Psoas muscle (tissue), 8 donors: ENCODE data around the gene UNC5B. TPM values are rescaled to one million over a fixed set of nuclear protein-coding genes. Genes with fewer than 3 reads are reported as not detected.

ENCODE experiments used
- ATAC-seq, 4 donors: fragments of 200-7000 bp; cut with Tn5 transposase; one replicate each; pipeline ENCODE4 v1.9.1; 2020; ENCODE audit warnings: moderate library complexity in 3 of 4, mild to moderate bottlenecking in 2 of 4
- DNase-seq, 2 donors: peaks; one replicate each; pipeline ENCODE4 v3.0.0-alpha.2; 2020
- H3K27ac ChIP-seq: fragments of 200-600 bp; one replicate; pipeline ENCODE4 v1.8.0; 2022
- H3K27me3 ChIP-seq, 3 donors: fragments of 200-600 bp in 1 of 3; one replicate each; pipeline versions ENCODE4 v1.6.1 to v1.8.0; 2013 to 2022; ENCODE audit warnings: low read length in 2 of 3, mild to moderate bottlenecking in 2 of 3, moderate library complexity in 1 of 3; ENCODE audit not compliant: insufficient read depth in 3 of 3
- H3K36me3 ChIP-seq, 2 donors: fragments of 200-600 bp in 1 of 2; one replicate each; pipeline versions ENCODE4 v1.6.1 to v1.8.0; 2013 to 2022; ENCODE audit warnings: low read depth in 1 of 2, mild to moderate bottlenecking in 1 of 2, moderate library complexity in 1 of 2; ENCODE audit not compliant: insufficient read depth in 1 of 2
- H3K4me1 ChIP-seq: fragments of 200-600 bp; one replicate; pipeline ENCODE4 v1.8.0; 2022
- H3K4me3 ChIP-seq: fragments of 200-600 bp; one replicate; pipeline ENCODE4 v1.8.0; 2022; ENCODE audit warnings: mild to moderate bottlenecking
- H3K9me3 ChIP-seq: fragments of 200-600 bp; one replicate; pipeline ENCODE4 v1.8.0; 2022
- WGBS, 3 donors: extraction: QIAGEN DNeasy Blood & Tissue Kit; methylation state at CpG; one replicate each; pipeline versions ENCODE4 v1.1.6 to v1.1.7; 2013; 5-methylcytosine and 5-hydroxymethylcytosine counted together
- intact Hi-C, 2 donors: fragments of 100-400 bp; cut with DNase I; formaldehyde crosslinking; loops; one replicate each; pipeline versions ENCODE4 v1.11.0 to v1.14.2; 2022
- polyA plus RNA-seq, 3 donors: library from polyadenylated mRNA; stranded (reverse); fragments of 200-250 nt; gene quantifications; one replicate each; pipeline ENCODE4 v1.2.3, GENCODE V29; 2013
- total RNA-seq, 4 donors: library from RNA; stranded (reverse); fragmentation: NEBNext Ultra II Directional in 2 of 4; extraction: Animal tissue kit (Norgen Biotek cat#: 25700) in 2 of 4; gene quantifications; one replicate each; pipeline versions ENCODE4 v1.2.1 to v1.2.4, GENCODE V29; 2021 to 2023
- TF ChIP-seq, protein P1 (sequence below): fragments of 200-600 bp; IDR thresholded peaks from one replicate; pipeline ENCODE4 v1.8.0; 2022; ENCODE audit warnings: antibody characterized with exemption
- donor health status: healthy with polysubstance abuse.
- donor health status: DM: no; HTN: no; CAD: no; lungs with moderate emphysema.
- donor health status: Bipolar disorder and iron deficiency.
- donor health status: healthy.
- donor health status: DM: yes; HTN: yes; CAD: no.
- donor health status: DM: no; HTN: no; CAD: no.
- donor health status: DM: no; HTN: no; CAD: no.
- donor health status: DM: yes; HTN: yes; CAD: no.

Gene UNC5B
- total and polyA plus RNA-seq, 7 donors = 0.65 to 5.7 (median 1.3) TPM

DNA sequence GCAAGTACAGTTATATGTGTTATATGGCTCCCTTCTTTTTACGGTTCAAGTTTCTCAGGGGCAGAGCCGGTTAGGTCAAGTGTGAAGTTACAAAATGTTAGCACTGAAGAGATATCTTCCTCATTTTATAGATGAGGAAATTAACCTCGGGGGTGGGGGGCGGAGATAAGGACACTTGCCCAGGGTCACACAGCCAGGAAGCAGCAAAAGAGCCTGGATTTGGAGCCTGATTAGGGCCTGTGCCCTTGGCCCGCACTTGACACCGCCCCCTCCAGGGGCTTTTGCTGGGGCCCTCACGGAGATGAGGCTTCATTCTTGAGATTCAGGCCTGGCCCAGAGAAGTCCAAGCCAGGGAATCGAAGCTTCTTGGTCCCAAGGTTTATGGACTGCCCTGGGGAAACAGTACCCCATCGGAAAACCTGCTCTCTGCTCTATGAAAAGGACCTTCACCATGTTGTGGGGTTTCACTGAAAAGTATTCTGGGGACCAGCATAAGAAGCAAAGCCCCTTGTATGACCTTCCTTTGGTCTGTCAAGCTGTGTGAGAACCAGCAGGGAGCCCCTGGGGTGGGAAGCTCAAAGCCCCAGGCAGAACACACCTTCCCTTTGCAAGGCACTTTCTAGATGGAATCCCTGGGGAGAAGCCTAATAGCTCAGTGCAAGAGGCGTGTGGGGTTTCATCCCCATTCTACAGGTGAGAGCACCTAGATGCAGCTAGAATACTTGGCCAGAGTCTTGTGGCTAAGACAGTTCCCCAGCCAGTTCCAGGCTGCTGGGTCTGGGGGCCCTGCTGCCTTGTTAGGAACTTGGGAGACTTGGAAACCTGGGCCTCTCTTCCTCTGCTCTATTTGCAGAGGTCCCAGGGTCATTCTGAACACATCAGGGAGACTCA is 21.9 kb downstream of the UNC5B start:
- Histone ChIP-seq H3K4me1 (peaks cover 37% of the 10 kb centered on the region), H3K4me3 (no peak overlapping the region), H3K9me3 (no peaks in the 10 kb centered on the region), H3K27ac (no peak overlapping the region), H3K36me3 (no peaks in the 10 kb centered on the region), H3K27me3 (peaks cover 0 to 2% (median 0%) of the 10 kb centered on the region in 3 donors)
- DNase-seq (no peak), ATAC-seq (no peak)
- intact Hi-C loops = no loop called here
- TF ChIP-seq, protein P1, sequence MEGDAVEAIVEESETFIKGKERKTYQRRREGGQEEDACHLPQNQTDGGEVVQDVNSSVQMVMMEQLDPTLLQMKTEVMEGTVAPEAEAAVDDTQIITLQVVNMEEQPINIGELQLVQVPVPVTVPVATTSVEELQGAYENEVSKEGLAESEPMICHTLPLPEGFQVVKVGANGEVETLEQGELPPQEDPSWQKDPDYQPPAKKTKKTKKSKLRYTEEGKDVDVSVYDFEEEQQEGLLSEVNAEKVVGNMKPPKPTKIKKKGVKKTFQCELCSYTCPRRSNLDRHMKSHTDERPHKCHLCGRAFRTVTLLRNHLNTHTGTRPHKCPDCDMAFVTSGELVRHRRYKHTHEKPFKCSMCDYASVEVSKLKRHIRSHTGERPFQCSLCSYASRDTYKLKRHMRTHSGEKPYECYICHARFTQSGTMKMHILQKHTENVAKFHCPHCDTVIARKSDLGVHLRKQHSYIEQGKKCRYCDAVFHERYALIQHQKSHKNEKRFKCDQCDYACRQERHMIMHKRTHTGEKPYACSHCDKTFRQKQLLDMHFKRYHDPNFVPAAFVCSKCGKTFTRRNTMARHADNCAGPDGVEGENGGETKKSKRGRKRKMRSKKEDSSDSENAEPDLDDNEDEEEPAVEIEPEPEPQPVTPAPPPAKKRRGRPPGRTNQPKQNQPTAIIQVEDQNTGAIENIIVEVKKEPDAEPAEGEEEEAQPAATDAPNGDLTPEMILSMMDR = no peak
- 76 to 88% (median 80%) methylated on average over 10 of the region's 10 CpGs for WGBS, 3 donors

DNA sequence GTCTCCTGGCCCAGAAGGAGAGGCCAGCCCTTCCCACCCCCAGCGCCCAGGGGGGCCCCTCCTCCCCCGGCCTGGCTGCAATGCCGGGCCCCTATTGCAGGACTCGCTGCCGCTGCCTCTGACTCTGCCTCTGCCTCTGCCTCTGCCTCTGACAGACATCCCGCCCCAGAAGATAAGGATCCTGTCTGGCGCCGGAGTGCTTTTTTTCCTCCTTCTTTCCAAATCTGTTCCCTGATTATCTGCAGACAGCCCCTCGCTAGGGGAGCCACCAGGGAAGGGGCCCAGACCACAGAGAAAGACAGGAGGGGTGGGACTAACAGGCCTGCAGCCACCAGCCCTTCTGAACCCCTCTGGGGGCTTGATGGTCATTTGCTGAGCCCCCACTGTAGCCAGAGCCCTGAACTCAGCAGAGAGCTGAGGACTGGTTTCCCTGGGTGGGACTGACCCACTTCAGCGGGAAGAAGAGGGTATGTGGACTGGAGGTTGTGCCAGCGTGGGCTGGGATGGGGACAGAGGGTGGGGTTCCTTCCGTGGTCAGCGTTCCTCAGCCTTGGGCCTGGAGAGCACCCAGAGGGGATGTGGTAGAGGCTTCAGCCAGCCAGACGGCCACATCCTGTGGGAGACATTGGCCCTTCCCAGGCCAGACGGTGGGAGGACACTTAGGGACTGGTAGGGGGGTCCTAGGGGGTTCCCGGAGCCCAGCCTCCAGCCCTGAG is 22.8 kb downstream of the UNC5B start:
- Histone ChIP-seq H3K27ac (no peak overlapping the region), H3K4me1 (peaks cover 41% of the 10 kb centered on the region)

DNA sequence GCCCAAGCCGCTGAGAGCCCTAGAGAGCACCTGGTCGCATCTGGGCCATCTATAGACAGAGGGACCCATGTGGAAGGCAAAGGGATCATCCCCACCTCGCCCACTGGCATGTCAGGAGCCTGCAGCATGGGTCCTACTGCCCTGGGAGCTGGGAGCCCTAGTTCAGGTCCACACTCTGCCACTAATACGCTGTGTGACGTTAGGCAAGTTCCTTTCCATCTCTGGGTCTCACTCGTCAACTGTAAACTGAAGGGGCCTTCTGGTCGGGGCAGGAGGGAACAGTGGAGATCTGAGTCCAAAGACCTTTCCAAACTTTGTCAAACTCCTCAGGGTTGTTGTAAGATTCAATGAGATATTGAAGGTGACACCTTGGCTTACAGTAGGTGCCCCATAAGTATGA is 23.4 kb downstream of the UNC5B start:
- intact Hi-C loops = no loop called here
- WGBS, 3 donors = 86 to 93% (median 90%) methylated on average over 7 of the region's 7 CpGs
- Histone ChIP-seq H3K36me3 (no peaks in the 10 kb centered on the region), H3K9me3 (no peaks in the 10 kb centered on the region), H3K4me3 (no peak overlapping the region), H3K27me3 (peaks cover 0 to 2% (median 0%) of the 10 kb centered on the region in 3 donors), H3K4me1 (peaks cover 34% of the 10 kb centered on the region), H3K27ac (no peak overlapping the region)
- no peak for DNase-seq
- ATAC-seq = no peak
- TF ChIP-seq, protein P1 = no peak

More for the DNA sequence above, 22.8 kb downstream of the UNC5B start:
- peak in 1 of 2 donors; percentile 57 for DNase-seq
- intact Hi-C loops = no loop called here
- Histone ChIP-seq H3K4me3 (no peak overlapping the region), H3K27me3 (peaks cover 0 to 2% (median 0%) of the 10 kb centered on the region in 3 donors), H3K36me3 (no peaks in the 10 kb centered on the region), H3K9me3 (no peaks in the 10 kb centered on the region)
- TF ChIP-seq, protein P1 = no peak
- ATAC-seq = no peak
- 58 to 60% (median 60%) methylated on average over 16 of the region's 16 CpGs for WGBS, 3 donors

DNA sequence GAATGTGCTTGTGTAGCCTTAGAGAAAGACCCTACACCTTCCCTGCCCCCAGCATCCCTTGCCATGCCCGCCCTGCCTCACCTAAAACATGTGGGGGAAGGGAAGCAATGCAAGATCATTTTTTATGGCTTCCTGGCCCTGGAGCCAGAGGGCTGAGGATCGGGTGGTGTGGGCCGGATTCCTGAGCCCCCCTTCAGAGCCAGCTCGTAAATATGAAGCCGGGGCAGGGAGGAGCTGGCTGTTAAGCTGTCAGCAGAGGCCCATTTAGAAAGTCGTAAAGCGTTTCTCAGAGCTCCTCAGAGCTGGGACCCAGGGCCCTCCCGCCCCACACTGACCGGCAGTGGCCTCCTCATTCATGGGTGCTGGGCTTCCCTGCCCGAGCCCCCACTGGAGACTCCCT is 23.9 kb downstream of the UNC5B start:
- TF ChIP-seq, protein P1 = no peak
- Histone ChIP-seq H3K4me3 (no peak overlapping the region), H3K27ac (no peak overlapping the region), H3K9me3 (no peaks in the 10 kb centered on the region), H3K4me1 (peaks cover 33% of the 10 kb centered on the region), H3K27me3 (peaks cover 0 to 2% (median 0%) of the 10 kb centered on the region in 3 donors), H3K36me3 (no peaks in the 10 kb centered on the region)
- ATAC-seq (no peak), DNase-seq (no peak)
- intact Hi-C loops = no loop called here
- WGBS, 3 donors = 58 to 77% (median 66%) methylated on average over 9 to 10 of the region's 10 CpGs
